Measurements from ENCODE around the gene CNTLN.

DNA sequence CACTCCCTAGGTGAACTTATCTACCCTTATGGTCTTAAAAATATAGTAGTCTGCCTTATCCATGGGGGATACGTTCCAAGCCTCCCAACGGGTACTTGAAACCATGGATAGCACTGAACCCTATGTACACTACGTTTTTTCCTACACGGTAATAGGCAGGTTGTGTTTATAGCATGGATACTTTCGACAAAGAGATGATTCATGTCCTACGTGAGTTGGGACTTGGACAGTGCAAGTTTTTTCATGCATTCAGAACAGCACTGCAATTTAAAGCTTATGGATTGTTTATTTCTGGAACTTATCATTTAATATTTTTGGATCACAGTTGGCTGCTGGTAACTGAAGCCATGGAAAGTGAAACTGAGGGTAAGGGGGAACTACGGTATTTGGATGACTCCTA is 88.1 kb downstream of the CNTLN start:
- TF ChIP-seq POLR2AphosphoS5 (IDR thresholded peaks at IDR 0.05) (no peak), POLR2A (IDR thresholded peaks at IDR 0.05) (no peak)
- TF ChIP-seq, protein P1, sequence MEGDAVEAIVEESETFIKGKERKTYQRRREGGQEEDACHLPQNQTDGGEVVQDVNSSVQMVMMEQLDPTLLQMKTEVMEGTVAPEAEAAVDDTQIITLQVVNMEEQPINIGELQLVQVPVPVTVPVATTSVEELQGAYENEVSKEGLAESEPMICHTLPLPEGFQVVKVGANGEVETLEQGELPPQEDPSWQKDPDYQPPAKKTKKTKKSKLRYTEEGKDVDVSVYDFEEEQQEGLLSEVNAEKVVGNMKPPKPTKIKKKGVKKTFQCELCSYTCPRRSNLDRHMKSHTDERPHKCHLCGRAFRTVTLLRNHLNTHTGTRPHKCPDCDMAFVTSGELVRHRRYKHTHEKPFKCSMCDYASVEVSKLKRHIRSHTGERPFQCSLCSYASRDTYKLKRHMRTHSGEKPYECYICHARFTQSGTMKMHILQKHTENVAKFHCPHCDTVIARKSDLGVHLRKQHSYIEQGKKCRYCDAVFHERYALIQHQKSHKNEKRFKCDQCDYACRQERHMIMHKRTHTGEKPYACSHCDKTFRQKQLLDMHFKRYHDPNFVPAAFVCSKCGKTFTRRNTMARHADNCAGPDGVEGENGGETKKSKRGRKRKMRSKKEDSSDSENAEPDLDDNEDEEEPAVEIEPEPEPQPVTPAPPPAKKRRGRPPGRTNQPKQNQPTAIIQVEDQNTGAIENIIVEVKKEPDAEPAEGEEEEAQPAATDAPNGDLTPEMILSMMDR (IDR thresholded peaks at IDR 0.05) = no peak

Data from transverse colon (tissue), 4 donors.